Measurements from ENCODE around the gene FAM89A. TPM values are rescaled to one million over a fixed set of nuclear protein-coding genes. Genes with fewer than 3 reads are reported as not detected.

Gene FAM89A
- total RNA-seq, 1 experiment from 2014 or later, result 0.24 TPM

GRCh38 chr1:231075020-231075419, 35.0 kb upstream of the FAM89A start:
- no peaks in the 10 kb centered on the region for H3K79me2 ChIP-seq (ENCODE audit: low read depth)
- ChIA-PET POLR2A (ENCODE audit: unreplicated experiment) (no interaction called here), CTCF (no interaction called here)
- TF ChIP-seq EZH2 (IDR thresholded peaks at IDR 0.05; ENCODE audit: low read depth), result no peak
- no peak for TF ChIP-seq CTCF (conservative IDR thresholded peaks at IDR 0.05)
- no peaks in the 10 kb centered on the region for H4K20me1 ChIP-seq (ENCODE audit: insufficient read depth)
- H3K27ac ChIP-seq, result no peak overlapping the region
- H3K36me3 ChIP-seq (ENCODE audit: low read depth), result no peaks in the 10 kb centered on the region
- no peak overlapping the region for H3K4me3 ChIP-seq
- no peaks in the 10 kb centered on the region for H3F3A ChIP-seq (ENCODE audit: insufficient read depth, low read depth)
- H3K4me2 ChIP-seq, result no peak overlapping the region
- no peaks in the 10 kb centered on the region for H3K9me3 ChIP-seq (ENCODE audit: insufficient read depth, low read depth)
- H3K9me2 ChIP-seq (ENCODE audit: insufficient read depth), result no peaks in the 10 kb centered on the region
- intact Hi-C loops (cut with micrococcal nuclease; ENCODE audit: unreplicated experiment), result no loop called here
- H3K27me3 ChIP-seq (ENCODE audit: insufficient read depth, low read depth), result peaks cover 75% of the 10 kb centered on the region
- H2AFZ ChIP-seq, result no peak overlapping the region
- no peaks in the 10 kb centered on the region for H3K4me1 ChIP-seq (replicated peaks; ENCODE audit: insufficient read depth)
- BruUV-seq (replicated peaks), result no TSS peak
- DNase-seq, result no peak

GRCh38 chr1:231074046-231074445, 34.0 kb upstream of the FAM89A start:
- Histone ChIP-seq H3K4me2 (no peak overlapping the region), H3K27me3 (ENCODE audit: insufficient read depth, low read depth) (peaks cover 66% of the 10 kb centered on the region), H3F3A (ENCODE audit: insufficient read depth, low read depth) (no peaks in the 10 kb centered on the region), H2AFZ (no peak overlapping the region), H3K36me3 (ENCODE audit: low read depth) (no peaks in the 10 kb centered on the region), H3K4me1 (replicated peaks; ENCODE audit: insufficient read depth) (no peaks in the 10 kb centered on the region), H3K79me2 (ENCODE audit: low read depth) (no peaks in the 10 kb centered on the region), H3K27ac (no peak overlapping the region), H3K4me3 (no peak overlapping the region), H4K20me1 (ENCODE audit: insufficient read depth) (no peaks in the 10 kb centered on the region), H3K9me3 (ENCODE audit: insufficient read depth, low read depth) (no peaks in the 10 kb centered on the region), H3K9me2 (ENCODE audit: insufficient read depth) (no peaks in the 10 kb centered on the region)
- TF ChIP-seq CTCF (conservative IDR thresholded peaks at IDR 0.05) (no peak), EZH2 (IDR thresholded peaks at IDR 0.05; ENCODE audit: low read depth) (no peak)
- intact Hi-C loops (cut with micrococcal nuclease; ENCODE audit: unreplicated experiment), result no loop called here
- no peak for DNase-seq
- ChIA-PET POLR2A (ENCODE audit: unreplicated experiment) (no interaction called here), CTCF (no interaction called here)
- no TSS peak for BruUV-seq (replicated peaks)

- peaks cover 66% of the 10 kb centered on the region for H3K27me3 ChIP-seq (ENCODE audit: insufficient read depth, low read depth)
- no peaks in the 10 kb centered on the region for H3K36me3 ChIP-seq (ENCODE audit: low read depth)
- POLR2A ChIA-PET (ENCODE audit: unreplicated experiment), result no interaction called here
- no peak overlapping the region for H3K4me2 ChIP-seq
- H3K4me1 ChIP-seq (replicated peaks; ENCODE audit: insufficient read depth), result no peaks in the 10 kb centered on the region
- no peaks in the 10 kb centered on the region for H3F3A ChIP-seq (ENCODE audit: insufficient read depth, low read depth)
- no peak overlapping the region for H2AFZ ChIP-seq
- intact Hi-C loops (cut with micrococcal nuclease; ENCODE audit: unreplicated experiment), result no loop called here
- DNase-seq, result no peak
- no peaks in the 10 kb centered on the region for H3K9me2 ChIP-seq (ENCODE audit: insufficient read depth)
- TF ChIP-seq CTCF (conservative IDR thresholded peaks at IDR 0.05), result no peak
- TF ChIP-seq EZH2 (IDR thresholded peaks at IDR 0.05; ENCODE audit: low read depth), result no peak
- H3K4me3 ChIP-seq, result no peak overlapping the region
- H4K20me1 ChIP-seq (ENCODE audit: insufficient read depth), result no peaks in the 10 kb centered on the region
- CTCF ChIA-PET, result no interaction called here
- H3K9me3 ChIP-seq (ENCODE audit: insufficient read depth, low read depth), result no peaks in the 10 kb centered on the region
- H3K27ac ChIP-seq, result no peak overlapping the region
- BruUV-seq (replicated peaks), result no TSS peak
- H3K79me2 ChIP-seq (ENCODE audit: low read depth), result no peaks in the 10 kb centered on the region
Measured at GRCh38 chr1:231073331-231073730, 33.3 kb upstream of the FAM89A start.
